Vagina (tissue), 2 donors: ENCODE data around the gene ST7.

ENCODE experiments used
- POLR2A ChIP-seq, 2 donors: fragments of 450-650 bp; IDR thresholded peaks; one replicate each; pipeline ENCODE4 v1.6.1; 2017; ENCODE audit warnings: antibody characterized with exemption in 2 of 2, mild to moderate bottlenecking in 2 of 2, moderate library complexity in 2 of 2
- POLR2AphosphoS5 ChIP-seq, 2 donors: sonication (generic); formaldehyde crosslinking; IDR thresholded peaks; one replicate each; pipeline ENCODE4 v1.9.0; 2017; ENCODE audit warnings: antibody characterized with exemption in 2 of 2, mild to moderate bottlenecking in 2 of 2, low read depth in 1 of 2; ENCODE audit not compliant: insufficient read depth in 1 of 2
- TF ChIP-seq, protein P1 (sequence below), 3 experiments: fragments of 450-650 bp in 2 of 3; fragments of 200-600 bp in 1 of 3; sonication (generic) in 1 of 3; IDR thresholded peaks; one replicate each; pipeline ENCODE4 v1.5.1; 2017 to 2019; ENCODE audit warnings: antibody characterized with exemption in 3 of 3, mild to moderate bottlenecking in 2 of 3, moderate library complexity in 2 of 3

DNA sequence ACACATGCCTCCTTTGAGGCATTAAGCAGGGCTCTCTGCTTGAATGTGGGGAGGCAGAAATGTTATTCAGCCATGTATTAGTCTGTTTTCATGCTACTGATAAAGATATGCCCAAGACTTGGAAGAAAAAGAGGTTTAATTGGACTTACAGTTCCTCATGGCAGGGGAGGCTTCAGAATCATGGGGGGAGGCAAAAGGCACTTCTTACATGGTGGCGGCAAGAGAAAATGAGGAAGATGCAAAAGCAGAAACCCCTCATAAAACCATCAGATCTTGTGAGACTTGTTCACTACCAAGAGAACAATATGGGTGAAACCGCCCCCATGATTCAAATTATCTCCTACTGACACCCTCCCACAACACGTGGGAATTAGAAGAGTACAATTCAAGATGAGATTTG lies 37.9 kb downstream of the ST7 start:
- TF ChIP-seq, protein P1, sequence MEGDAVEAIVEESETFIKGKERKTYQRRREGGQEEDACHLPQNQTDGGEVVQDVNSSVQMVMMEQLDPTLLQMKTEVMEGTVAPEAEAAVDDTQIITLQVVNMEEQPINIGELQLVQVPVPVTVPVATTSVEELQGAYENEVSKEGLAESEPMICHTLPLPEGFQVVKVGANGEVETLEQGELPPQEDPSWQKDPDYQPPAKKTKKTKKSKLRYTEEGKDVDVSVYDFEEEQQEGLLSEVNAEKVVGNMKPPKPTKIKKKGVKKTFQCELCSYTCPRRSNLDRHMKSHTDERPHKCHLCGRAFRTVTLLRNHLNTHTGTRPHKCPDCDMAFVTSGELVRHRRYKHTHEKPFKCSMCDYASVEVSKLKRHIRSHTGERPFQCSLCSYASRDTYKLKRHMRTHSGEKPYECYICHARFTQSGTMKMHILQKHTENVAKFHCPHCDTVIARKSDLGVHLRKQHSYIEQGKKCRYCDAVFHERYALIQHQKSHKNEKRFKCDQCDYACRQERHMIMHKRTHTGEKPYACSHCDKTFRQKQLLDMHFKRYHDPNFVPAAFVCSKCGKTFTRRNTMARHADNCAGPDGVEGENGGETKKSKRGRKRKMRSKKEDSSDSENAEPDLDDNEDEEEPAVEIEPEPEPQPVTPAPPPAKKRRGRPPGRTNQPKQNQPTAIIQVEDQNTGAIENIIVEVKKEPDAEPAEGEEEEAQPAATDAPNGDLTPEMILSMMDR (IDR thresholded peaks at IDR 0.05): no peak
- TF ChIP-seq POLR2AphosphoS5 (IDR thresholded peaks at IDR 0.05; ENCODE audit: insufficient read depth in 1 of 2, low read depth in 1 of 2) (no peak), POLR2A (IDR thresholded peaks at IDR 0.05) (no peak)
